ENCODE data around the gene RHOBTB3.

The RHOBTB3 gene

DNA sequence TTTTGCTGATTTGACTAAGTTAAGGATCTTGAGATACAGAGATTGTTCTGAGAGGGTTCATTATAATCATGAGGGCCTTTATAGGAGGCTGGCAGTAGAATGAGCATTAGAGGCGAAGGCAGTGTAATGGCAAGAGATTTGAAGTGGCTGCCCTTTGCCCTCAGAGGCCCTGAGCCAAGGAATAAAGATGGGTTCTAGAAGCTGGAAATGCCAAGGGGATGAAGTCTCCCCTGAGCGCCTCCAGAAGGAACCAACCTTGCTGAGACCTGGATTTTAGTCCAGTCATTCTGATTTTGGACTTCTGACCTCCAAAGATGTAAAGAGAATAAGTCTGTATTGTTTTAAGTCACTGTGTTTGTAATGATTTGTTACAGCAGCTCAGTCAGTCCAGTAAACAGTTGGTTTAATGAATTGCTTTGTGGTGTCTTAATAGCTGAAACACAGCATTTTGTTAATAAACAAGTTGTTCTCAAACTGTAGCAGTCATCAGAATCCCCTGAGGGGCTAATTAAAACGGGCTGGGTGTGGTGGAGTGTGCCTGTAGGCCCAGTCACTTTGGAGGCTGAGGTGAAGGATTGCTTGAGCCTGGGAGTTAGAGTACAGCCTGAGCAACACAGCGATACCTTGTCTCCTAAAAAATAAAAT lies 68.2 kb downstream of the RHOBTB3 start:
- DNase-seq (ENCODE audit: low read depth): no peak
- TF ChIP-seq, protein P1, sequence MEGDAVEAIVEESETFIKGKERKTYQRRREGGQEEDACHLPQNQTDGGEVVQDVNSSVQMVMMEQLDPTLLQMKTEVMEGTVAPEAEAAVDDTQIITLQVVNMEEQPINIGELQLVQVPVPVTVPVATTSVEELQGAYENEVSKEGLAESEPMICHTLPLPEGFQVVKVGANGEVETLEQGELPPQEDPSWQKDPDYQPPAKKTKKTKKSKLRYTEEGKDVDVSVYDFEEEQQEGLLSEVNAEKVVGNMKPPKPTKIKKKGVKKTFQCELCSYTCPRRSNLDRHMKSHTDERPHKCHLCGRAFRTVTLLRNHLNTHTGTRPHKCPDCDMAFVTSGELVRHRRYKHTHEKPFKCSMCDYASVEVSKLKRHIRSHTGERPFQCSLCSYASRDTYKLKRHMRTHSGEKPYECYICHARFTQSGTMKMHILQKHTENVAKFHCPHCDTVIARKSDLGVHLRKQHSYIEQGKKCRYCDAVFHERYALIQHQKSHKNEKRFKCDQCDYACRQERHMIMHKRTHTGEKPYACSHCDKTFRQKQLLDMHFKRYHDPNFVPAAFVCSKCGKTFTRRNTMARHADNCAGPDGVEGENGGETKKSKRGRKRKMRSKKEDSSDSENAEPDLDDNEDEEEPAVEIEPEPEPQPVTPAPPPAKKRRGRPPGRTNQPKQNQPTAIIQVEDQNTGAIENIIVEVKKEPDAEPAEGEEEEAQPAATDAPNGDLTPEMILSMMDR (conservative IDR thresholded peaks at IDR 0.05; ENCODE audit: control insufficient read depth, insufficient read depth, low read depth, low read length): no peak
- no peak overlapping the region for H3K4me3 ChIP-seq (ENCODE audit: control insufficient read depth, low read depth, low read length)

DNA sequence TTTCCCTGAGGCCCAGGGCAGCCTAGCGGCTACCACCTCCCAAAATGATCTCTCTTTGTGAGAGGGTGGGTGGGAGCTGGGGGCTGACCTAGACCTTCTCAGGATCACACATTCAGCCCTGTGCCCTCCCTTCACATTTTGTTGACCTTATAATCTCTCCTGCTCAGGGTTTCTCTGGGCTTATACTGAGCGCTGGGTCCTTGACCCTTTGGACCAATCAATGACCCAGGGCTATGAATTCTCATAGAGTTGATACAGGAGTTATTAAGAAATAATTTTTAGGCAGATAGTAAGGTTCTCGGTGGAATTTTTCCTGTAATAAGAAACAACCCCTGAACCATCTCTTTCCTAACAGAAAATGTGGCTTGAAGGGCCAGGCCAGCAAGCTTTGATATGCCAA lies 69.4 kb downstream of the RHOBTB3 start:
- TF ChIP-seq, protein P1 (conservative IDR thresholded peaks at IDR 0.05; ENCODE audit: control insufficient read depth, insufficient read depth, low read depth, low read length): no peak
- DNase-seq (ENCODE audit: low read depth): no peak
- H3K4me3 ChIP-seq (ENCODE audit: control insufficient read depth, low read depth, low read length): no peak overlapping the region

DNA sequence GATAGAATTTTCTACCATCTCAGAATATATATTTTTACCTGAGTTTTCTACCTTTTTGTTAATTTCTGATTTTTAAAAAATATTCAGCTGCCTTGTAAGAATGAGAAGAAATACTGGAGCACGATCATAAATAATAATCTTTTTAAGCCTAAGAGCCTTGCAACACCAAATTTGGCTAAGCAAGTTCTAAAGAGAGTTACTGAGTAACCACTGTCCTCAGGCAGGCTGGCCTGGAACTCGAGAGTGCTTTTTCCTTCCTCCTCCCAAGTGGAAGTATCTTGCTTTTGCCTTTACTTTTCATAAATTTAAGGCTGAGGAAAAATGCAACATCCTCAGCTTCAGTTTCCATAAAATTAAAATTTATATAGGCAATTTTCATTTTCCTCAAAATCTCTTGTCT lies 70.4 kb downstream of the RHOBTB3 start:
- no peak for DNase-seq (ENCODE audit: low read depth)
- H3K4me3 ChIP-seq (ENCODE audit: control insufficient read depth, low read depth, low read length): no peak overlapping the region
- TF ChIP-seq, protein P1 (conservative IDR thresholded peaks at IDR 0.05; ENCODE audit: control insufficient read depth, insufficient read depth, low read depth, low read length): no peak

DNA sequence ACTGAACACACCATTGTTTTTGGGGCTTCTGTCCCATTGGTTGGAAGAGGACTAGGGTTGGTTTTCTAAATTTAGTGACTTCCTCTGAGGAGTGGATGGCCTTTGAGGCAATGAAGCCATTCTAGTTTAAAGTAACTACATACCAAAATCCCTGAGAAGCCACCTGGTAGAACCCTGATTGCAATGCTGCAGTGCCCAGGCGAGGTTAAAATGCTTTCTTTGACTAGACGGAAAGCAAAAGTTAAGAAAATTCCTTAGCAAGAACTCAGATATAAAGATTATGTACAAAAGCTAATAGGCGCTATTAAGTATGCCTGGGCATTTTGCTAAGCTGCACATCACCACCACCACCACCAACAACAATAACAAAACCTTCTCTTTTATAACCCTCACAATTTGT lies 70.8 kb downstream of the RHOBTB3 start:
- DNase-seq (ENCODE audit: low read depth): no peak
- TF ChIP-seq, protein P1 (conservative IDR thresholded peaks at IDR 0.05; ENCODE audit: control insufficient read depth, insufficient read depth, low read depth, low read length): no peak
- no peak overlapping the region for H3K4me3 ChIP-seq (ENCODE audit: control insufficient read depth, low read depth, low read length)

DNA sequence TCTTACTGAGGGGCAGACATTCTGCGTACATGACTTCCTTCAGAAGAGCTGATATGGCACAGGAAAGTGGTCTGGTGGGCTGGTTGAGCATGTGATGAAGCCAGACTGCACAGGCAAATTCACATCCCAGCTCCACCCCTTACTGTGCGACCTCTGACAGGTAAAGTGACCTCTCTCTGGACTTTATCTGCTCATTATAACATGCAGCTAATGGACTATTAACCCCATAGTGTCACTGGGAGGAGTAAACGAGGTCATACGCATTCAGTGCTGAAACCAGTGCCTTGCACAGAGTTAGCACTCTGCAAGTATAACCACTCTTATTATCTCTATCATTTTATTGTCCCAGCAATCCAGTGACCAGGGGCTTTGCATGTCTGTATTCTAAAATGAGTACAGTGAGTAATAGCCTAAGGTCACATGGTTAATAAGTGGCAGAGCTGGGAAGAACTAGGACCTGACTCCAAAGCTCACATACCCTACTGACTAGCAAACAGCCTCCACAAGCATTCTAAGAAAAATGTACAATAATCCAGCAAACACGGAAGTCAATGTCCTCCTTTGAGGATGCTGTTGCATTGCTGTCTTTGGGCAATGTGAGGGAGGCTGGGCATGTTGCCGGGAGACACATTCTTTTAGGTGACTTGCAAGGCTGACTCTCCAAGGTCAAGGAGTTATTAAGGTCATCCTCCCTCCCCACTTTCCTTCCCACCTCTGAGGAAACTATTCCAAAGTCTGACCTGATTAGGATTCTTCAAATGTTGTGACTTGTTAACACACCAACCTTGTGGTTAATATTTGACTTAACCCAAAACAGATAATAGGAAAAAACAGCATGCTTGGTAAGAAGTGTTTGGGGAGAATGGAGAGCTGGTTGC lies 72.4 kb downstream of the RHOBTB3 start:
- TF ChIP-seq, protein P1 (conservative IDR thresholded peaks at IDR 0.05; ENCODE audit: control insufficient read depth, insufficient read depth, low read depth, low read length): no peak

DNA sequence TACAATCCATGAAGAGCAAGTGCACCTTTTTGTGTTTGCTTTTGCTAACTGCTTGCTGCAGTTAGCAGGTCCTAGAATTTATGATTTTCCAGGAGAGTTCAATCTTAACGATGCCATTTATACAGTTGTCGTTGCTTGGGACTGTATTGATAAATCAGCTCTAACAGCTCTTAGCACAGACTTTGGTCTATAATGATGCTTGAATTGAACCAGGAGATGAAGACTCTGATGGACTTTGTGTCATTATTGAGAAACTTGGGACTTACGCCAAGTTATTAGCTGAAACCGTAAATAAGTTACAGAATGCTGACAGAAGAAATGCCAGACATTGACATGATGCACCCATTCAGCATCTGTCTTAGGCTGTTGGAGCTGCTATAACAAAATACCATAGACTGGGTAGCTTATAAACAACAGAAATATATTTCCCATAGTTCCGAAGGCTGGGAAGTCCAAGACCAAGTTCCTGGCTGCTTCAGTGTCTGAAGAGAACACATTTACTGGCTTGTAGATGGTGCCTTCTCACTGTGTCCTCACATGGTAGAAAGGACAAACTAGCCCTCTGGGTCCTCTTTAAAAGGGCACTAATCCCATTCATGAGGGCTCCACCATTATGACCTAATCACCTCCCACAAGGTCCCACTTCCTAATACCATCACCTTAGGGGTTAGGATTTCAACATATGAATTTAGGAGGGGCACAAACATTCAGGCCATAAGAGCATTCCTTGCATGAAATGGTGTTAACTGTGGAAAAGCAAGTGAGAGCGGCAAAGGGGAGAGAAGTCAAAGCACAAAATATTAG lies 73.8 kb downstream of the RHOBTB3 start:
- no peak for DNase-seq (ENCODE audit: low read depth)
- TF ChIP-seq, protein P1 (conservative IDR thresholded peaks at IDR 0.05; ENCODE audit: control insufficient read depth, insufficient read depth, low read depth, low read length): no peak
- H3K4me3 ChIP-seq (ENCODE audit: control insufficient read depth, low read depth, low read length): no peak overlapping the region

More for the DNA sequence above, 72.4 kb downstream of the RHOBTB3 start:
- no peak for DNase-seq (ENCODE audit: low read depth)
- no peak overlapping the region for H3K4me3 ChIP-seq (ENCODE audit: control insufficient read depth, low read depth, low read length)
